HepG2 (cell line): ENCODE measurements around the gene GJD3. TPM values are rescaled to one million over a fixed set of nuclear protein-coding genes. Genes with fewer than 3 reads are reported as not detected.

ENCODE experiments used
- BHLHE40 ChIP-seq: IDR thresholded peaks from 2 replicates; pipeline ENCODE4 v1.6.1; 2011; ENCODE audit warnings: low read length, improper control_type of control experiment
- GRHL1 ChIP-seq: sonication (generic); formaldehyde crosslinking; conservative IDR thresholded peaks from 2 replicates; pipeline ENCODE4 v1.8.0; 2022; ENCODE audit warnings: missing genetic modification reagents
- HNRNPUL1 ChIP-seq: fragments of 200-400 bp; formaldehyde crosslinking; IDR thresholded peaks from 2 replicates; pipeline ENCODE4 v1.6.1; 2017; ENCODE audit warnings: low read depth, mild to moderate bottlenecking, low read length, moderate library complexity
- KDM2A ChIP-seq: sonication (generic); formaldehyde crosslinking; IDR thresholded peaks from 2 replicates; pipeline ENCODE4 v1.4.0; 2020; ENCODE audit warnings: low read depth, missing genetic modification reagents, borderline replicate concordance
- MIER2 ChIP-seq: IDR thresholded peaks from 2 replicates; pipeline ENCODE4 v1.6.1; 2016; ENCODE audit warnings: missing biosample characterization, missing genetic modification reagents
- MTA1 ChIP-seq: sonication (generic); formaldehyde crosslinking; IDR thresholded peaks from 2 replicates; pipeline ENCODE4 v1.4.0; 2020; ENCODE audit warnings: missing genetic modification reagents, mild to moderate bottlenecking, borderline replicate concordance
- SMAD3 ChIP-seq: sonication (generic); formaldehyde crosslinking; IDR thresholded peaks from 2 replicates; pipeline ENCODE4 v1.4.0; 2020; ENCODE audit warnings: missing genetic modification reagents
- SRSF4 ChIP-seq: fragments of 200-400 bp; formaldehyde crosslinking; IDR thresholded peaks from one replicate; pipeline ENCODE4 v1.6.1; 2018; ENCODE audit warnings: mild to moderate bottlenecking, low read depth, low read length, moderate library complexity; ENCODE audit not compliant: poor library complexity, severe bottlenecking
- TARDBP ChIP-seq: sonication (generic); formaldehyde crosslinking; IDR thresholded peaks from 2 replicates; pipeline ENCODE4 v1.8.0; 2022; ENCODE audit warnings: mild to moderate bottlenecking, missing genetic modification reagents
- ZC3H13 ChIP-seq: sonication (generic); formaldehyde crosslinking; IDR thresholded peaks from 2 replicates; pipeline ENCODE4 v1.8.1; 2023; ENCODE audit warnings: mild to moderate bottlenecking, missing genetic modification reagents, moderate library complexity
- ZEB1 ChIP-seq: IDR thresholded peaks from 2 replicates; pipeline ENCODE4 v1.6.1; 2012; ENCODE audit warnings: mild to moderate bottlenecking, low read depth, inconsistent platforms; ENCODE audit not compliant: insufficient replicate concordance
- ZFAT ChIP-seq: sonication (generic); formaldehyde crosslinking; conservative IDR thresholded peaks from 2 replicates; pipeline ENCODE4 v1.8.1; 2023; ENCODE audit warnings: missing genetic modification reagents, inconsistent platforms
- ZHX1 ChIP-seq: sonication (generic); formaldehyde crosslinking; IDR thresholded peaks from 2 replicates; pipeline ENCODE4 v1.8.1; 2022; ENCODE audit warnings: low read depth, mild to moderate bottlenecking, missing genetic modification reagents
- ZMAT3 ChIP-seq: sonication (generic); formaldehyde crosslinking; conservative IDR thresholded peaks from 2 replicates; pipeline ENCODE4 v1.7.0; 2021; ENCODE audit warnings: missing genetic modification reagents
- ZNF160 ChIP-seq: sonication (generic); formaldehyde crosslinking; IDR thresholded peaks from 2 replicates; pipeline ENCODE4 v1.8.0; 2022; ENCODE audit warnings: mild to moderate bottlenecking, inconsistent platforms, missing genetic modification reagents
- ZNF224 ChIP-seq: sonication (generic); formaldehyde crosslinking; IDR thresholded peaks from 2 replicates; pipeline ENCODE4 v1.5.0; 2020; ENCODE audit warnings: mild to moderate bottlenecking, missing genetic modification reagents
- ZNF234 ChIP-seq: sonication (generic); formaldehyde crosslinking; conservative IDR thresholded peaks from 2 replicates; pipeline ENCODE4 v1.5.1; 2020; ENCODE audit warnings: mild to moderate bottlenecking, missing genetic modification reagents
- ZNF546 ChIP-seq: sonication (generic); formaldehyde crosslinking; conservative IDR thresholded peaks from 2 replicates; pipeline ENCODE4 v1.8.1; 2023; ENCODE audit warnings: mild to moderate bottlenecking, missing genetic modification reagents
- ZNF724P ChIP-seq: sonication (generic); formaldehyde crosslinking; IDR thresholded peaks from 2 replicates; pipeline ENCODE4 v1.8.0; 2022; ENCODE audit warnings: missing genetic modification reagents, borderline replicate concordance
- ZNF747 ChIP-seq: sonication (generic); formaldehyde crosslinking; IDR thresholded peaks from 2 replicates; pipeline ENCODE4 v1.8.1; 2023; ENCODE audit warnings: missing genetic modification reagents, mild to moderate bottlenecking, borderline replicate concordance
- ZNF784 ChIP-seq: sonication (generic); formaldehyde crosslinking; IDR thresholded peaks from 2 replicates; pipeline ENCODE4 v1.5.1; 2020; ENCODE audit warnings: missing genetic modification reagents, mild to moderate bottlenecking, borderline replicate concordance
- ZSCAN12 ChIP-seq: sonication (generic); formaldehyde crosslinking; IDR thresholded peaks from 2 replicates; pipeline ENCODE4 v1.9.0; 2021; ENCODE audit warnings: mild to moderate bottlenecking, missing genetic modification reagents
- ZSCAN21 ChIP-seq: sonication (generic); formaldehyde crosslinking; IDR thresholded peaks from 2 replicates; pipeline ENCODE4 v1.8.0; 2022; ENCODE audit warnings: mild to moderate bottlenecking, missing genetic modification reagents, moderate library complexity, borderline replicate concordance
- polyA plus RNA-seq, 8 experiments: library from polyadenylated mRNA; depleted of rRNA in 3 of 8; stranded (reverse) in 7 of 8; unstranded in 1 of 8; fragments of >200 nt; fragmentation: Illumina TruSeq in 4 of 8; extraction: Trizol in 4 of 8; gene quantifications; 2 replicates each; pipeline versions ENCODE4 v1.2.1 to v1.2.3, GENCODE V29; 2011 to 2016; ENCODE audit warnings: low read depth in 4 of 8, missing spikeins in 1 of 8, mixed read lengths in 1 of 8; ENCODE audit not compliant: insufficient read depth in 1 of 8
- total RNA-seq, 5 experiments: library from RNA; depleted of rRNA; stranded (reverse); fragments of >200 nt; fragmentation: Illumina TruSeq; extraction: Trizol; gene quantifications; 2 replicates each; pipeline ENCODE4 v1.2.3, GENCODE V29; 2016; ENCODE audit warnings: low read depth in 1 of 5

Gene GJD3
- total and polyA plus RNA-seq, 2 of the 13 experiments (the other 11 are each of a cell fraction or from before 2014, with no cell fraction given): not detected

GRCh38 chr17:40317880-40318829, 46.4 kb downstream of the GJD3 start (continued):
- TF ChIP-seq ZHX1 (CRISPR knock-in tag): no peak
- no peak for TF ChIP-seq MIER2
- no peak for TF ChIP-seq ZC3H13 (CRISPR knock-in tag)
- TF ChIP-seq ZNF160 (CRISPR knock-in tag): 0 out of 2 replicates have a peak, but pooled peaks have one; percentile 24
- peak; percentile 24 for TF ChIP-seq ZEB1
- TF ChIP-seq HNRNPUL1: no peak
- no peak; the same call in 1 of the 2 replicates for TF ChIP-seq ZNF784 (CRISPR knock-in tag)
- no peak; the same call in 1 of the 2 replicates for TF ChIP-seq ZSCAN21 (CRISPR knock-in tag)
- peak; percentile 93 for TF ChIP-seq KDM2A (CRISPR knock-in tag)
- peak; percentile 62; the same call in 1 of the 2 replicates for TF ChIP-seq ZNF224 (CRISPR knock-in tag)
- TF ChIP-seq ZNF546: 0 out of 2 replicates have a peak, but pooled peaks have one; percentile 49
- no peak for TF ChIP-seq TARDBP (CRISPR knock-in tag)
- peak; percentile 98 for TF ChIP-seq BHLHE40
- no peak for TF ChIP-seq ZNF747 (CRISPR knock-in tag)
- peak; percentile 77; the same call in 1 of the 2 replicates for TF ChIP-seq SMAD3 (CRISPR knock-in tag)
- 0 out of 2 replicates have a peak, but pooled peaks have one; percentile 43 for TF ChIP-seq ZMAT3 (CRISPR knock-in tag)
- TF ChIP-seq ZSCAN12: peak; percentile 46; the same call in 1 of the 2 replicates
- TF ChIP-seq GRHL1 (CRISPR knock-in tag): no peak
- no peak for TF ChIP-seq ZNF724P (CRISPR knock-in tag)
- peak; percentile 71; the same call in 1 of the 2 replicates for TF ChIP-seq MTA1 (CRISPR knock-in tag)
- no peak; the same call in 1 of the 2 replicates for TF ChIP-seq ZFAT
- TF ChIP-seq SRSF4: no peak
- TF ChIP-seq ZNF234 (CRISPR knock-in tag): peak; percentile 72; the same call in 1 of the 2 replicates
